Glomerular visceral epithelial cell (primary cell): Measurements from ENCODE around the gene SSBP3.
A peak's percentile ranks its signal among the peaks of the same experiment; 100 is the strongest.
"Not testable (repeated sequence)": the region's sequence is repeated elsewhere in the genome, so short reads cannot be mapped to it uniquely, and the experiment has no call there.

ENCODE experiments used
- DNase-seq: peaks from one replicate; pipeline ENCODE4 v3.0.0-alpha.2; 2016; ENCODE audit errors: extremely low spot score

Gene SSBP3

DNA sequence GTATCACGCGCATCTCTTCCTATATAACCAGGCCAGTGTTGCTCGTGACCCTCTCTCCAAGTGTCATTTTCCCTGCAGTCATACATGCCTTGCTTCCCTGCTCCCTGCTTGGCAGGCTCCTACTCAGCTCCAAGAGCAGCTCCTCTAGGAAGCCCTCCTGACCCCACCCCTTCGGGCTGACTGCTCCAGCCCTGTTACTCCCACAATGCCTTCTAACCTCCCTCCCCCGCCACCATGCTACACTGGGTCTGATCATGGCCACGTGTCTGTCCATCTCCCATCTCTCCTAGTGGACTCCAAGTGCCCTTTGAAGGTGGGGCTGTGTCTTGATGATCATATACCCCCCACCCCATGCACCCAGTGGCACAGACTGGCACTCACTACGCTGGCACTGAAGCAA lies 161.5 kb downstream of the SSBP3 start:
- no peak for DNase-seq

DNA sequence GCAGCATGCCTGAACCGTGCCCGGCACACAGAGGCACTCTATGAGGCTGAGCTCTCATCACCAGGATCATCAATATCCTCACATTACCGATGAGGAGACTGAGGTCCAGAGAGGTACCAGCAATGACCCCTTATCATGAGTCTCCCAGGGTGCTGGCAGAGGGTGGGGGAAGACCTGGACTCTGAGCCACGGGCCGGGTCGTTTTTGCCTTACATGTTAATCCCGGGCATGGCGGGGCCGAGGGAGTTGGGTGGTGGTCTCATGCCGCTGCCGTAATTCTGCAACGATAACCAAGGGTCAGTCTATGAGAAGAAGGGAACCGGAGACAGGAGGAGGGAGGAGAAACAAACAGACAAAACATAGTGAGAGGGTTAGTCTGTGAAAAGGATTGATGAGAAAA lies 163.2 kb downstream of the SSBP3 start:
- DNase-seq, result no peak

DNA sequence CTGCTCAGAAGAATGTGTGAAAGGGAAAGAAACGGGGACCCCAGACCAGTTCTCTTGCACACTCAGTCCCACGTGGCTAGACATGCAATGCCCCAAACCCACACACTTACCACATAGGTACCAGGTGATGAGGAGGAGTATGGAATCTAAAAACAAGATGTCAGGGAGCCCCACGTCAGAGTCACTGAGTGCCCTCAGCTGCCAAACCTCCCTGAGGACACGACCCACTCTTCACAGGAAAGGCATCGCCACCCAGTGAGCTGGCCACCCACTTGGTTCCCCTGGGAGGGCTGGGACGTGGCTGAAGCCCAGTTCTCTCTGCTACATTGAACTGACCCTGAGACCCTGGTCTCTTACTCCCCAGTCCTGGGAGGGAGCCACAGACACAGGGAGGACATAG lies 164.8 kb downstream of the SSBP3 start:
- DNase-seq, result no peak

DNA sequence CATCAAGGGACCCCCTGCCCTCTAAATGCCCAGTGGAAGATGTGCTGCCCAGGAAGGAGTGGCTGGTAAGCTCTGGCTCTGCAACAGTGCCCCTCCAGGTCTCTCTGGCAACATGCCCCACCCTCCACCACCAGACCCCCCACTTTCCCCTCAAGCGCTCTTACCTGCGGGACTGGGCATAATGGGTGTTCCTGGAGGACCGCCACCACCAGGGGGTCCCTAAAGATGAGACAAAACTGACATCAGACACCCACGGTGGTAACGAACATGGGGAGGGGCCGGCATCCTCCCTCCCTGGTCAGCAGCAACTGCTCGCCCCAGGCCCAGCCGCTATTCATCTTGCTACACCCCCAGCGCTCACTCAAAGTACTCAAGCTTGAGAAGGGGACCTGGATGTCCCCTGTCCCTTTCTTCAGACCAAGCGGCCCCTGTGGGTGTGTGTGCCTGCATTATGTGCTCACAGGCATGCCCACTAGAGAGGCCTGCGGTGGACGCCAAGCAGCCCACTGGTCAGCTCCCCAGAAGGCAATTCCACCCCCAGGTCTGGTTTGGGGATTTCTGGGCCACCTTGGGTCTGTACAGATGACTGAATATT lies 165.4 kb downstream of the SSBP3 start:
- no peak for DNase-seq

DNA sequence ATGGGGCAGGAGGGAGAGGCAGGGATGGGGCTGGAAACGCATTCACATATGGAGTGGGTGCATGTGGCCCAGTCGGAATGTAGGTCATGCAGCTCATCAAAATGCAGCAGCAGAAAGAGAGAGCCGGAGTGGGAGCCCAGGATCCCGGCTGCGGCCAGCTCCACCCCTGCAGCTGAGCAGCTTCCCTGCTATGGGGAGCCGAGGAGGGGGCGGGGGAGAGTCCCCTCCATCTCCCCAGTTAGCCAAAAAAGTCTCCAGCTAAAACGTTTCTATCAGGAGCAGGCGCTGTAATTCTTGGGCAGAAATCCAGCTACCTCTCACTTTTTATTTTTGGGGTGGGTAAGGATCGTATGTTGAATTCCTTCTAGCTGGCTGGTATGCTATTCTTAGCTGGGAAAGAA lies 166.6 kb downstream of the SSBP3 start:
- DNase-seq, result no peak

DNA sequence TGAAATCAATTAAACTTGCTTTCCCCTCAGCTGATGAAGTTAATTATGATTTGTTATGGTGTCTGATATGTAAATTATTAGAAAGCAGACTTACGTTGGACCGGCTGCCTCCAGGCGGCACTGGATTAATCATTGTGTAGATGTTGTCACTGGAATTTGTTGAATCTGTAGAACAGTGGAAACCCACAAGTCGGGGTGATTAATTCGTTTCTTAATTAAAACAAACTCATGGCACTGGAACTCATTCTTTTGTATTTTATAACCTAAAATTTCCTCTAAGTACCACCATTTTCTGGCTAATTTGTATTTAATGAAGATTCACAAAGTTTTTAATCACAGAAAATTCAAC lies 167.2 kb downstream of the SSBP3 start:
- DNase-seq, result no peak

DNA sequence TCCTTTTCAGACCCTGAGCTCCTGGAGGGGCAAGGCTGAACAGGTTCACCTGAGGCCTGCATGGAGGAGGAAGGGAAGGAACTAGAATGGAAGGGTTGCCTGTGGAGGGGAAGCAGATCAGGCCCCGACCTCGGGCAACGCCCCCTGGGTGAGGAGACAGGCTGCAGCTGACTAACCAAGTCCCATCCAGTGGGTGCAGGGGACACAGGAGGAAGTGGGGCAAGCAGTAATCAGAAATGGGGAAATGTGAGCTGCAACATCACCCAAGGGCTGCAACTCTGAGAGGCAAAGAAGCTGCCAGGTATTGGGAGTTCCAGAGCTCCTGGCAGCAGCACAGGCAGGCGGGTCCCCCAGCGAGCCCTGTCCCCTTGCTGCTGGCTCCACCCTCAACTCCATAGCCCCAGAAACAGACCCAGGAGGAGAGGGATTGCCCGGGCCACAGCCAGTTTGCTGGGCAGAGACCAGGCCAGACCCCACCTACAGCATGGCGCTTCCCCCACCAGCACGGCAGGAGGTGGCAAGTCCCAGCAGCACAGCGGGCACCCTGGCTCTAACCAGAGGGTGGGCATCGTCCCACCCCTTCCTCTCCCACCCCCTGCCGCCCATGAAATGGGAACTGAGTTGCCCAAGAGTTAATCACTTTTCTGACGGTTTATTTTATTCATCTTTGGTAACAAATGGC lies 167.7 kb downstream of the SSBP3 start:
- no peak for DNase-seq

DNA sequence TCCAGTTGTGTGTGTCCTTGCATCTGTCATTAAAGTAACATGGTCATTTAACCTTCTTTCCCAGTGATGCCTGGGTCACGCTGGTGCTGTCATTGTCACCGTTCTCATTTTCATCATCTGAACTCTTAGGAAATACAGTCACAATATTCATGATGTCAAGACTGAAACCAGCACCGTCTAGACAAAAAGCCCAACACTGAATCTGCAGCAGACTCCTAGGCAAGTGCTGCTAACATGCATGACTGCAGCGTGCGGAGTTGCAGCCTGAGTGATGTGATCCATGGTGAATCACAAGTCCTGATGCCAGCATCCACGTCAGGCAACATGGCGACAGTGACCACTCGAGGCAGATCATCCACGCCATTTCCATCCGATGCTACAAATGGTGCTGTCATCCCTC lies 168.6 kb downstream of the SSBP3 start:
- DNase-seq, result no peak

DNA sequence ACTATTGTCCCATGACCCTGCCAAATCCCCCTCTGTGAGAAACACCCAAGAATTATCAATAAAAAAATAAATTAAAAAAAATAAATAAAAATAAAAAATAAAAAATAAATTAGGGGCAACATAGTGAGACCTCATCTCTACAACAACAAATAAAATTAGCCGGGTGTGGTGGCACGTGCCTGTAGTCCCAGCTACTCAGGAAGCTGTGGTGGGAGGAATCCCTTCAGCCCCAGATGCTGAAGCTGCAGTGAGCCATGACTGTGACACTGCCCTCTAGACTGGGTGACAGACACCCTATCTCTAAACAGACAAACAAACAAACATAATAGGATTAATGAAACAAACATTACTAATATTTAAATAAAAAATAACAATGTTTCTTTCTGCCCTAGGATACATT lies 171.9 kb downstream of the SSBP3 start:
- DNase-seq, result no peak

DNA sequence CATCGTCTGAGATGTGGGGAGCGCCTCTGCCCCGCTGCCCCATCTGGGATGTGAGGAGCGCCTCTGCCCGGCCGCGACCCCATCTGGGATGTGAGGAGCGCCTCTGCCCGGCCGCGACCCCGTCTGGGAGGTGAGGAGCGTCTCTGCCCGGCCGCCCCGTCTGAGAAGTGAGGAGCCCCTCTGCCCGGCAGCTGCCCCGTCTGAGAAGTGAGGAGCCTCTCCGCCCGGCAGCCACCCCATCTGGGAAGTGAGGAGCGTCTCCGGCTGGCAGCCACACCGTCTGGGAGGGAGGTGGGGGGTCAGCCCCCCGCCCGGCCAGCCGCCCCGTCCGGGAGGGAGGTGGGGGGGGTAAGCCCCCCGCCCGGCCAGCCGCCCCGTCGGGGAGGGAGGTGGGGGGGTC lies 173.0 kb downstream of the SSBP3 start:
- DNase-seq, result not testable (repeated sequence)

DNA sequence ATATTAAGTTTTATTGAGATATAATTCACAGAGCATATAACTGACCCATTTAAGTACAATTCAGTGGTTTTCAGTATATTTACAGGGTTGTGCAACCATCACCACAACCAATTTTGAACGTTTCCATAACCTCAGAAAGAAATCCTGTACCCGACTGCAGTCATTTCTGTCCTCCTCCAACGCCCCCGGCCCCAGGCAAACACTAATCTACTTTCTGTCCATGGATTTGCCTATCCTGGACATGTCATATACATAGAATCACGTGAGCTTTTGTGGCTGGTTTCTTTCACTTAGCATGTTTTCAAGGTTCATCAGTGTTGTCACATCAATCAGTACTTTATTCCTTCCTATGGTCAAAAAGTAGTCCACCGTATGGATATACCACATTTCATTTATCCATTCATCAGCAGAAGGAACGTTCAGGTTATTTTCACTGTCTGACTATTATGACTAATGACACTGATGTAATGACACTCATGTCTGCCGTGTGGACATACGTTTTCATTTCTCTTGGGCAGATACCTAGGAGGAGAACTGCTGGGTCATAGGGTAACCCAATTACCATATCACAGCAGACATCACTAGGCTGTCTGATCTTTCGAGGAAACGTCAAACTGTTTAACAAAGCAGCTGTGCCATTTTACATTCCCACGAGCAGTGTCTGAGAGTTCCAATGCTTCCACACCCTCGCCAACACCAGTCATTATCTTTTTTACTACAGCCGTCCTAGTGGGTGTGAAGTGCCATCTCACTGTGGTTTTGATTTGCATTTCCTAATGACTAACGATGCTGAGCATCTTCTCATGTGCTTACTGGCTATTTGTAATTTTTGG lies 175.5 kb downstream of the SSBP3 start:
- no peak for DNase-seq

DNA sequence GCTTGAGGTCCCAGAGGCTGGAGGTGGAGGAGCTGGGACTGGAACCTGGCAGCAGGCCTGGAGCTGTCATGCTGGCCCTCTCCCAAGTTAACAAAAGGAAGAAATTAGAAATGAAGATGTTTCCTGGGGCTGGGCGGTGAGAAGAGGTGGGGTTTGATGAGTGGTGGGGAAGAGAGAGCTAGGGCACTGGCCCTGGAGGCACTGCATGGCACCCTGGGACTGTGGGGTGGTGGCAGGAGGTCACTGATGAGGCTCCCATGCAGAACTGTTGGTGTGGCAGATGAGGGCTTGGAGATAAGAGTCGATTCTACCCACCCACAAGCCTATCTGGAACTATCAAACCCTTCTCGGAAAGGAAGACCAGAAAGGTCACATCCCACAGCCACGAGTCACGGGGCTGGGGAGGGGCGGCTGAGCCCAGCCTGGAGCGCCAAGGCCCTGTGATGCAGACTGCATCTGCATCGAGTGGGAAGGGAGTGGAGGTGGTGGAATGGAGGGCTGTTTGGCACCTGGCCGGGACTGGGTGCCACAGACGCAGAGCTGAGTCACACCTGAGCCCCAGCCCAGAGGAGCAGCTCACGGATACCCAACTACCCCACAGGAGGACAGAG lies 176.8 kb downstream of the SSBP3 start:
- DNase-seq, result peak; percentile 70

DNA sequence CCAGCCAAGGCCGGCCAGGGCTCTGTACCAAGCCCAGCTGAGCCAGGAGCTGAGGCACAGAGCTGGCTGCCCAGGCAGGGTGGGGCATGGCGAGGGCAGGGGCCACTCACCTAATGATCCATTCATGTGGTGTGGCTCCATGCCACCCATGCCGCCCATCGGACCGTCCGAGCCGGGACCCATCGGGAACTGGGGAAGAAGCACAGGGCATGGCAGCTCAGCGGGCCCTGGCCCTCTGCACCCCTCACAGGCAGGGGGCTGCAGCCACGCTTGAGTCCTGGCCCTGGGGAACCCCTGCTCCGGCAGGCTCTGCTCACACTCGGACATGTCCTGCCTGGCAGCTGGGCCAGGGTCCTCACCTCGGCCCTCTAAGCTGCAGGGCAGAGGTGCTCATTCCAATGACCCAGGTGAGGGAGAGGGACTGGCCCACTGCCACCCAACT lies 177.5 kb downstream of the SSBP3 start:
- no peak for DNase-seq

DNA sequence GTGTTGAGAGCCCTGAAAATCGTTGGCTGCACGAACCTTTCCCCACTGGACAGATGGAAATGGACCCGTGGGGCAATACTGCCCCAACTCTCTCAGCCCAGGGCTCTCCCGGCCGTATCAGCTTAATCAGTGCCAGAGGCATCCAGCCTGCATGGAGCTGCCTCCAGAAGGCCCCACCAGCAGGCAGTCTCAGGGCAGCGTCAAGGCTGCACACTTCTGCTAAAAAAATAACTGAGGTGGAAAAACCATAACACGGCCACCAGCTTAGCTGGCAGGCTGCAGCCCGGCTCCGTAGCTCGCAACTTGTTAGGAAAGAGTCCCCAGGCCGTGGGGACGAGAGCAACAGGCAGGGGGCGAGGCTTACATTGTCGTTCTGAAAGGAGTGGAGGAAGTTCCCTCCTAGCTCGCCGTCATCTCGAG lies 178.3 kb downstream of the SSBP3 start:
- peak; percentile 62 for DNase-seq

DNA sequence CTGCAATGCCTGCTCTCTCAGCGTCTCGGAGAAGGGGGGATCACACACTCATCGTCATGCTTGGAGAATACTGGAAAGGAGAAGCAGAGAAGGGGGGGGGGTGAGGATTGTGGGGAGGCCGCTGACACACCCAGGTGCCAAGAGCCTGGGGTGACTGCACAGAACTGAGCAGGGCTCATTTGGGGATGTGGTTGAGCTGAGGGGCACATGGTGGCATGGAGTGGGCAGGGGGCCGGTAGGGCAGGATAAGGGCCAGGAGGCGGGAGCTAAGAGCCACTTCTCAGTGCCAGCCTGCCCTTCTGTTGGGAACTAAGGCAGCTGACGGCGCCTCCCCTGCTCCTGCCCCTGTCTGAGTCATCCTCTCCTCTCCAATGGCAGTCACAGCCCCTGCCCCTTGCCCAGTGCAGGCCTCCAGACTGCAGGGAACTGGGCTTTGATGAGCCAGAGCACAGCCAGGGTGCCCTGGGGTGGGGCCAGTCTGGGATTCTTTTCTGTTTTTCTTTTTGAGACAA lies 179.0 kb downstream of the SSBP3 start:
- peak; percentile 92 for DNase-seq

DNA sequence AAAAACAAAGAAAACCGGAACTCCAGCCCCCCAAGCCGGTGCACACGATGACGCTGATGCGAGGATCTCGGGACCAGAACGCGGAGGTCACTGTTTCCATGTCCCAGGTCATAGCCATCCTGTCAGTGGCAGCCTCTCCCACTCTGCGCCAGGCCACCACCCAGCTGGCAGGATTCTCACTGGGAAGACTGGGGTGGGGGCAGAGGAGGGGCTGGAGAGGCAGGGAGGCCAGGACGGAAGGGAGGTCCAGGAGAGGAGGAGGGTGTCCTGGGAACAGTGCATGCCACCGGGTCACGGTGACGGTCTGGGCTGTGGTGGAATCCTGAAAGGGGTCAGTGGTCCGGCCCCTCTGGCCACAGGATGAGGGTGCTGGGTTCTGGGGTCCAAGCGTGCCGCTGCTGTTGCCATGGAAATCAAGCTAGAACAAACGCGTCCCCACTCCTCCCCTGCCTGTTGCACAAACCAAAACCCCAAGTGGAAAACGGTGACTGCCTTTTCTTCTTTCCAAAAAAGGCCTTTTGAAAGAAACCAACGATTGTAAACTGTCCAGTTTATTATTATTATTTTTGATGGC lies 180.1 kb downstream of the SSBP3 start:
- DNase-seq, result no peak

DNA sequence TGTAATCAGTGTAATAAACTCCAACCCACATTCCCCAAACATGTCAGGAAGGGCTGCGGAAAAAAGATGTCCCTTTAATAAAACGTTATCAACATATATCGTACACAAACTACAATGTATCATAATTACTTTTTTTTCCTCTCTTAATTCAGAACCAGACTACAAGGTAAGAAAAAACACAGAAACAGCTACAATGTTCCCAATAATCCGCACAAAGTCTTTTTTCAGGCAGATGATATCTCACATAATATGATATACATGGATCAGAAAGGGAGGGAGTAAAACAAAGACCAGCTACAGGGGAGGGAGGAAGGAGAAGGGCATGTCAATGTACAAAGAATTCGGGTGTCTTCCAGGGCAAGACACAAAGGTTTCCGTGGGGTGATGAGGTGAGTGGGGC lies 180.8 kb downstream of the SSBP3 start:
- DNase-seq, result no peak

DNA sequence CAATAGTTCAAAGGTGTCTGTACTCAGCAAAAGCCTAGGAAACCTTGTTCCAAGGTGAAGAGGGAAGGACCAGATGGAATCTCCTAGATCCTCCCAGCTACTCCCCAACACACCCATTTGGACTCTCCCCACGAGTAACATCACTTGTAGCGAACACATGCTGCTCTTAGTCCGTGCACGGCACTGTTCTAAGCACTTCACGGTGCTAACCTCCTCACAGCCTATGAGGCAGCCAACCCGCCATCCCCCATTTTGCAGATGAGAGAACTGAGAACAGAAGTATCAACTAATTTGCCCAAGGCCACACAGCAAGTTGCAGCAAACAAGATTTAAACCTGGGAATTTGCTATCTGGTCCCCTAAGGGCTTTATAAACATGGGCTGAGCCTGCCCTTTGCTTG lies 182.0 kb downstream of the SSBP3 start:
- no peak for DNase-seq

DNA sequence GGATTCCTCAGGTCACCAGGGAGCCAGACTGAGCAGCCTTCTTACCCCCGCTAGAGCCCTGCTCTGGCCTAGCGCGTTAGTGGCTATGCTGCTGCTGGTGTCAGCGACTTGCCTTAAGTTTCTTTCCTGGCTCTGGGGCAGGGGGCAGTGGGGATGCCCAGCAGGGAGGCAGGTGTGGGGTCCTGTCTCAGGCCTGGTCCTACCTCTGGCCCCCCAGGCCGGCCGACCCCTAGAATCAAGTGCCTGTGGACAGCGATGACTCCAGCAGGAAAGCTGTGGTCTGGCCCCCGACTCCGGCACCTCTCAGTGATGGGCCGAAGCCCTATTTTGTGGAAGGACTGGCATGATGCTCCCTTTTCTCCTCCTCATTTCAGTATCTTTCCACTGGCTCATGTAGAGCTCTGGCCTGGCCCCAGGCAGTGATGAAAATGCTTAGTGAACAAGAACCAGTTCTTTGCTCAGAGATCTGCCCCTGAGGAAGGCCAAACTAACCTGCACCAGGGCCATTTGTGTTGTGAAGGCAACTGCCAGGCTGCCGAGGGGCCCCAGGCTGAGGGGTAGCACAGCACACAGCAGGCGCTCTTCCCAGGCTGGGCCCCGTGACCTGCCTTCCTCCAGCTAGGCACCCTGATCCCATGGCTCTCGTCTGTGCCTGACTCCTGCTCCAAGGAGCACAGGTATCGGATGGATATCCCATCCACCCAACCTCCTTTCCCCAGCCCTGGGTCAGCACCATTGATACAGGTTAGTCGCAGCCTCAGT lies 182.6 kb downstream of the SSBP3 start:
- DNase-seq, result no peak

DNA sequence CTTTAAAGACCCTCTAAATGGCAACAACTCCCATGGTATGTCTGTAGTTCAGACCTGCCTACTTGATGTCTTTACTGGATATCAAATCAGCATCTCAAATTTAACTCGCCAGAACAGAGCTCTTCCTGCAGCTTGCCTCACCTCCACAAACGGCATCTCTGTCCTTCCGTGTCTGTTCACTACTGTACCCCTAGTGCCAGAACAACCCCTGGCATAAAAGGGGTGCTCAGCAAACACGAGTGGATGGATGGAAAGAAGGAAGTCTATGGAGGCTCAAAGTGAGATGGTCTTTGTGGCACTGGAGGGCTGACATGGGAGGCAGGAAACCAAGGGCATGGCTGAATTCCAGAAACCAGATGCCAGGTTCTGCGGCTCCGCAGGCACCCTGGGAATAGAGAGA lies 183.5 kb downstream of the SSBP3 start:
- DNase-seq, result no peak

DNA sequence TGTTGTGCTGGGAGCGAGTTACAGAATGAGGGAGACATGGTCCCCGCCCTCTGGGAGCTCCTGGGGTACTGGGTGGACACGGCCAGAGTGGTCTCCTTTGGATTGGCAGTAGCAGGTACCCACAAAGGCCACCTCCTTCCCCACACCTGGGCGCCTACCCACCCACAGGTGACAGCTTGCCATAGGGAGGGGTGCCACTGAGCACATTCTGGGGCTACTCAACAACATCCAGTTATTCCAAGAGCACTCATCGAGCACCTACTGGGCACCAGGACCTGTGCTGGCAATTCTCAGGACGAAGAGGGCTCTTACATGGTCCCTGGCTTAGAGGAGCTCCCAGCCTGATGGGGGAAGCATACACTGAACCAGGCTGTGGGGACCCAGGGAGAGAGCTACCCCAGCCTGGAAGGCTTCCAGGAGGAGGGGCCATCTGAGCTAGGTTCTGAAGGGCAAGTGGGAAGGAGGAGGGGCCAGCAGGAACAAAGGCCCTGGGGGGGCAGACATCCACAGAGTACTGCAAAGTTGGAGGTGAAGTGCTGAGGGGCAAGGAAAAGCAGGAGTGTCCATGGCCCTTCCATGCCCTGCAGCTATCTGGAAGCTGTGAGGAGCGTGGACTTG lies 184.2 kb downstream of the SSBP3 start:
- DNase-seq, result no peak
